Measurements from ENCODE around the gene TNRC6B. TPM values are rescaled to one million over a fixed set of nuclear protein-coding genes. Genes with fewer than 3 reads are reported as not detected.
"Not testable (repeated sequence)": the region's sequence is repeated elsewhere in the genome, so short reads cannot be mapped to it uniquely, and the experiment has no call there.

Gene TNRC6B
- total RNA-seq, 1 experiment from 2014 or later: 19.7 TPM

DNA sequence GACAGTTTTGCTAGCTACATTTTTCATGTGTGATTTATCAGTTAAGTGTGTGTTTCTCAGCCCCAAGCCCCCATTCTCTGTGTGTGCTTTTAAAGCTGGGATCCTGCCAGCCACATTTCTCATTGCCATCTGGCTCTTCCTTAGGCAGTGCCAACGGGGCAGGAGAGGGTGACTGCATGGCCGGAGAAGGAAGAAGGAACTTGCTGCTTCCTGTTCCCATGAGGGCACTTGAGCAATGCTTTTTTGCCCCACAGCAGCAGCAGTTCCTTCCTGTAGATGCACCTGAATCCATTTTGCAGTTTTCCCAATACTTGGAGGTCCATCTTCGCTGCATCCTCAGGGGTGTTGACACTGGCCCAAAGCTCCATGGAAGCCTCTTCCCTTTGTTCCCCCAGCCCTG is 37.5 kb downstream of the TNRC6B start:
- Histone ChIP-seq H3K27me3 (no peaks in the 10 kb centered on the region), H3K4me3 (no peak overlapping the region), H3K36me3 (no peaks in the 10 kb centered on the region), H3K4me1 (no peaks in the 10 kb centered on the region), H3K9me3 (replicated peaks) (no peaks in the 10 kb centered on the region), H3K27ac (no peak overlapping the region)
- DNase-seq: no peak

- no peaks in the 10 kb centered on the region for H3K27me3 ChIP-seq
- DNase-seq: no peak
- H3K4me3 ChIP-seq: no peak overlapping the region
These were observed 38.5 kb downstream of the TNRC6B start for GRCh38 chr22:40216041-40216756.

GRCh38 chr22:40218152-40218551 is 40.4 kb downstream of the TNRC6B start:
- no peaks in the 10 kb centered on the region for H3K4me1 ChIP-seq
- no peak overlapping the region for H3K4me3 ChIP-seq
- no peaks in the 10 kb centered on the region for H3K27me3 ChIP-seq
- no peak for DNase-seq
- H3K36me3 ChIP-seq: peaks cover 4% of the 10 kb centered on the region; the same call in 1 of the 2 replicates
- H3K27ac ChIP-seq: no peak overlapping the region
- no peaks in the 10 kb centered on the region for H3K9me3 ChIP-seq (replicated peaks)

More at GRCh38 chr22:40216041-40216756, 38.5 kb downstream of the TNRC6B start:
- H3K36me3 ChIP-seq: peaks cover 4% of the 10 kb centered on the region; the same call in 1 of the 2 replicates
- H3K4me1 ChIP-seq: no peaks in the 10 kb centered on the region
- no peak overlapping the region for H3K27ac ChIP-seq
- H3K9me3 ChIP-seq (replicated peaks): no peaks in the 10 kb centered on the region

GRCh38 chr22:40218723-40219294 is 41.1 kb downstream of the TNRC6B start:
- peaks cover 4% of the 10 kb centered on the region; the same call in 1 of the 2 replicates for H3K36me3 ChIP-seq
- no peaks in the 10 kb centered on the region for H3K27me3 ChIP-seq
- no peak overlapping the region for H3K4me3 ChIP-seq
- H3K4me1 ChIP-seq: no peaks in the 10 kb centered on the region
- H3K27ac ChIP-seq: no peak overlapping the region
- no peak for DNase-seq
- H3K9me3 ChIP-seq (replicated peaks): no peaks in the 10 kb centered on the region

DNA sequence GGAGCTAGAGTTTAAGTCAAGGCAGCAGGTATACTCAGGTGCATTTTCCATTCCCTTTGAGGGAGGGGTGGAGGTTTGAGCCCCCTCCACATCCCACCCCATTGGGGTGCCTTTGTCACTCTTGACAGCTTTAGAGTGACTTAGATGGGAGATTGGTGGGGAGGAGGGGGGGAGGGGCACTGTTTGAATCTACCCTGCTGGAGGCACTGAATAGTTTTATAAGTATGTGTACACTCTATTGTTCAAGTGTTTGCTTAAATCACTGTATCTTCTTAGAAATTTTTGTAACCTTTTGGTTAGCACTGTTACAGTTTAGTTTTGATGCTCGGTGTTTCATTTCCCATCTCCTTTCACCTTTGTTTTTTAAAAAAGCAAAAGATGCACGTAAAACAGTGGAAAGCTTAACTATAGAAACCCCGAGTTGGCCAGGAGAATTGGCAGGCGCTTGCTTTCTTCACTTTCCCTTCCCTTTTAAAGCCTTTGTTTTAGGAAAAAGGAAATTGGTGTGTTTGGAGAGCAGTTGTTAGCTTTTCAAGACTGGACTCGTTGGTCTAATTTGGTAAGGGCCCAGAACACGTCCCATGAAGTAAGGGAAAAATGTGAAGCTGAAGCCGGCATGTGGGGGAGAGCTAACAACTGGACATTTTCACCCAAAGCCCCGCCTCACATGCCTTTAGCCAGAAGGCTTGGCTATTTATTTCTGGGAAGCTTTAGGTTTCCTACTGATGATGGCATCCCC is 42.8 kb downstream of the TNRC6B start:
- H3K27me3 ChIP-seq: no peaks in the 10 kb centered on the region
- DNase-seq: no peak
- H3K4me3 ChIP-seq: no peak overlapping the region
- H3K36me3 ChIP-seq: peaks cover 4% of the 10 kb centered on the region; the same call in 1 of the 2 replicates
- no peak overlapping the region for H3K27ac ChIP-seq
- no peaks in the 10 kb centered on the region for H3K4me1 ChIP-seq
- no peaks in the 10 kb centered on the region for H3K9me3 ChIP-seq (replicated peaks)

DNA sequence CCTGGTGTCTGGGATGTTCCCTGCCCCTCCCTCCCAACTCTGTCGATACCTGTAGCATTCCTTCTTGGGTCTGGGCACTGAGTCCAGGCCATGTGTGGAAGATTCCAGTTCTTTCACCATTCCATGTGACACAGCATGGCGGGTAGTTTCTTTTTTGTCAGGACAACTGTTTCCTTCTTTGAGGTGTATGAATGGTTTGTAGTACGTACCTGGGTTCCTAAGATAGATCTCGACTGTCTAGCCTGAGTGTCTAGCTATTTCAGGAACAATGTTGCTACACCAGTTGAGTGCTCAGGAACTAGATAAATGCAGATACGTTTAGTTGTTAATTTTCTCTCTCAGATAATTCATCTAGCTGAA is 43.3 kb downstream of the TNRC6B start:
- DNase-seq: no peak
- H3K4me3 ChIP-seq: no peak overlapping the region
- H3K9me3 ChIP-seq (replicated peaks): no peaks in the 10 kb centered on the region
- no peaks in the 10 kb centered on the region for H3K27me3 ChIP-seq
- H3K27ac ChIP-seq: no peak overlapping the region
- H3K36me3 ChIP-seq: peaks cover 4% of the 10 kb centered on the region; the same call in 1 of the 2 replicates
- no peaks in the 10 kb centered on the region for H3K4me1 ChIP-seq

DNA sequence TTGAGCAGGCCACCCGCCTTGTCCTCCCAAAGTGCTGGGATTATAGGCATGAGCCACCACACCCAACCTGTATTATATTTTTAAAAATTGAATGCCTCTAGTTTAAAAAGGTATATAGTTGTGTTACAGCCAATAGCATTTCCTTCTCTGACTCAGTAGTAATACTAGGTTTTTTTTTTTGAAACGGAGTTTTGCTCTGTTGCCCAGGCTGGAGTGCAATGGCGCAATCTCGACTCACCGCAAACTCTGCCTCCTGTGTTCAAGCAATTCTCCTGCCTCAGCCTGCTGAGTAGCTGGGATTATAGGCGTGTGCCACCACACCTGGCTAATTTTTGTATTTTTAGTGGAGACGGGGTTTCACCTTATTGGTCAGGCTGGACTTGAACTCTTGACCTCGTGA is 45.3 kb downstream of the TNRC6B start:
- H3K4me1 ChIP-seq; DNase-seq; H3K36me3 ChIP-seq; H3K27me3 ChIP-seq; H3K9me3 ChIP-seq (replicated peaks); H3K4me3 ChIP-seq; H3K27ac ChIP-seq: not testable (repeated sequence)

DNA sequence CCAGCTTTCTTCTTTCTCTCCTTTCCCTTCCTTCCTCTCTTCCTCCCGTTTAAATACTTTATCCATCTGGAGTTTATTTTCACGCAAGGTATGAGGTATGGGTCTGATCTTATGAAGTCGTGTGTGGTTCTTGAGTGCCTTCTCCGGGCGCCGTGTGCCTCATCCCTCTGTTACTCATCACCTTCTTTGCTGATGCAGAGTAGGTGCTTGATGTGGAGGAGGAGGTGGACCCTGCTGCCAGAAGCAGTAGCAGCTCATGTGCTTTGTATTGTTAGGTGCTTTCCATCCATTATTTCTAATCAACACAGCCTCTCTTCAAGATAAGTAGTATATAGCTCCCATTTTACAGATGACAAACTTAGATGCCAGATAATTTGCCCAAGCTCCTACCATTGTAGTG is 47.0 kb downstream of the TNRC6B start:
- Histone ChIP-seq H3K36me3 (peaks cover 4% of the 10 kb centered on the region; the same call in 1 of the 2 replicates), H3K27me3 (no peaks in the 10 kb centered on the region), H3K4me3 (no peak overlapping the region), H3K27ac (no peak overlapping the region), H3K4me1 (no peaks in the 10 kb centered on the region), H3K9me3 (replicated peaks) (no peaks in the 10 kb centered on the region)
- DNase-seq: no peak

DNA sequence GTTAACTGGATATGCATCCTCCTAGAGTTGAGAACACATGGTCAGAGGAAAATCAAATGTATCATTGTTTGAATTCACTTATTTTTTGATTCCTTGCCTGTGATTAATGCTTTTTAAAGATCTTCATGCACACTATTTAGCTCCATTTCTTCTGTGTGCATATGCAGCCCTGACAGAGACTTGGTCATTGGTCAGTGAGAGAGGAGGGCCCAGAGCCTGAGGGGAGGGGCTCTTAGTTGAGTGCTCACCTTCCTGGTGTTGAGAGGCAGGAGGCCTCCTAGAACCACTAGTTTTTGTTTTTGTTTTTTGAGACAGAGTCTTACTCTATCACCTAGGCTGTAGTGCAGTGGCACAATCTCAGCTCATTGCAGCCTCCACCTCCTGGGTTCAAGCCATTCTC is 48.9 kb downstream of the TNRC6B start:
- Histone ChIP-seq H3K4me1 (no peaks in the 10 kb centered on the region), H3K36me3 (0 out of 2 replicates have a peak, but pooled peaks cover 2% of the 10 kb centered on the region), H3K27ac (no peak overlapping the region), H3K9me3 (replicated peaks) (no peaks in the 10 kb centered on the region), H3K4me3 (no peak overlapping the region), H3K27me3 (no peaks in the 10 kb centered on the region)
- no peak for DNase-seq

DNA sequence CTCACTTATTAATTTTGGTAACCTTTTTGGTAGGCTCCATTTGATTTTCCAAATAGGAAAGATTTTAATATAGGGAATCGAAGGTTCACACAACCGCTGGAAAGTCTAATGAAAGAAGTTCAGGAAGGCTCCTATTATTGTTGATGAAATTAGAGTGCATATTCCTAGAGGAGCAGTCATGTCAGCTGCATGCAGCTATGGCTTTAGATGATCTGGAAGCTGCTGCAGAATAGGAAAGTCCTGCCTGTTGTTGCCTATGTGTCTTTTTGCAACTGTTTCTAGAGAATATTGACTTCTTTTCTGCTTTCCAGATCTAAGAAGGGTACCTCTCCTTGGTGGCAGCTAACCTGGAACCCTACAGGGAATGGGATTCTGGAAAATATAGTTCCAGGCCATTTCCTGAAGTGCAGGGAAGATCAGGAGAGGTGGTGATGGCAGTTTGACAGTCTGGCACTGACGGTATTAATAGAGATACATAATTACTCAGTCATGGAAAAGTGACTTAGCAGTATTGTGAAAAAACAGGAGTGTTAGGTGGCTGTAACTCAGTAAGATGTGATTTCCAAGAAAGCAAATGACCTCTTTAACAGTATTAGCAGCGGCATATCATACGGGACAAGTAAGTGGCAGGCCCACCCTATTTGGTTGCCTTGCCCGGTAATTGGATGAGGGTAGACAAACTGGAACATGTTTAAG is 54.0 kb downstream of the TNRC6B start:
- no peak for DNase-seq
- H3K27me3 ChIP-seq: no peaks in the 10 kb centered on the region
- H3K4me3 ChIP-seq: no peak overlapping the region
- H3K4me1 ChIP-seq: peaks cover 15% of the 10 kb centered on the region; the same call in 1 of the 2 replicates
- 0 out of 2 replicates have a peak, but pooled peaks cover 2% of the 10 kb centered on the region for H3K36me3 ChIP-seq
- H3K9me3 ChIP-seq (replicated peaks): no peaks in the 10 kb centered on the region
- H3K27ac ChIP-seq: no peak overlapping the region

- Histone ChIP-seq H3K9me3 (replicated peaks) (no peaks in the 10 kb centered on the region), H3K4me3 (no peak overlapping the region), H3K27me3 (no peaks in the 10 kb centered on the region), H3K27ac (no peak overlapping the region), H3K4me1 (peaks cover 15% of the 10 kb centered on the region; the same call in 1 of the 2 replicates), H3K36me3 (0 out of 2 replicates have a peak, but pooled peaks cover 2% of the 10 kb centered on the region)
- no peak for DNase-seq
These were observed 54.9 kb downstream of the TNRC6B start for GRCh38 chr22:40232624-40233023.

DNA sequence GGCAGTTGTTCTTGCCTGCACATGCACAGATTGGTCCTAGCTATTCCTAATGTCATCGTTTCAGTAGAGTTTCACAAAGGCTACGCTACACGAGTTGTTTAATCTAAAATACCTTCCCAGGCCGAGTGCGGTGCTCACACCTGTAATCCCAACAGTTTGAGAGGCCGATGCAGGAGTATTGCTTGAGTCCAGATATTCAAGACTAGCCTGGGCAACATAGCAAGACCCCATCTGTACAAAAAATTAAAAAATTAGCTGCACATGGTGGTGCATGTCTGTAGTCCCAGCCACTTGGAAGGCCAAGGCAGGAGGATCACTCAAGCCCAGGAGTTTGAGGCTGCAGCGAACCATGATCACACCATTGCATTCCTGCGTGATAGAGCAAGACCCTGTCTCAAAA is 56.2 kb downstream of the TNRC6B start:
- no peak overlapping the region for H3K4me3 ChIP-seq
- no peak for DNase-seq
- peaks cover 15% of the 10 kb centered on the region; the same call in 1 of the 2 replicates for H3K4me1 ChIP-seq
- H3K9me3 ChIP-seq (replicated peaks): no peaks in the 10 kb centered on the region
- no peaks in the 10 kb centered on the region for H3K27me3 ChIP-seq
- H3K36me3 ChIP-seq: 0 out of 2 replicates have a peak, but pooled peaks cover 2% of the 10 kb centered on the region
- no peak overlapping the region for H3K27ac ChIP-seq

DNA sequence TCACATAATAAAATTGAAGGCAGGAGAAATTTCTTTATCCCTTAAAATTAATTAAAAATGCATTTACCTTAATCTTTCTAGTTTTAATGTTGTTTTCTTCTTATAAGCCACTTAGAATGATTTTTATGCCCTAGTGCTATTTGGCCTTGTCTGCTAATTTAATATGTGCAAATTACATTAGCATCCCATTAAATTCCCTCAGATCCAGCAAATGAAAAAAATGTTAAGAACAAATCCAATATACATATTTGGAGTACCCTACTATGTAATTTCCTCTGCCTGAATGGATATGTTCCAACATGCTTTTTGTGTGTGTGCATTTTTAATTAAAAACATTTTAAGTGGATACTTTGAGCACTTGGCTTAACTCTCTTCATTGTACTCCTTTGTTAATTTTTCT is 56.9 kb downstream of the TNRC6B start:
- H3K27ac ChIP-seq: no peak overlapping the region
- H3K27me3 ChIP-seq: no peaks in the 10 kb centered on the region
- no peak for DNase-seq
- 0 out of 2 replicates have a peak, but pooled peaks cover 2% of the 10 kb centered on the region for H3K36me3 ChIP-seq
- no peaks in the 10 kb centered on the region for H3K9me3 ChIP-seq (replicated peaks)
- H3K4me1 ChIP-seq: peaks cover 15% of the 10 kb centered on the region; the same call in 1 of the 2 replicates
- H3K4me3 ChIP-seq: no peak overlapping the region

DNA sequence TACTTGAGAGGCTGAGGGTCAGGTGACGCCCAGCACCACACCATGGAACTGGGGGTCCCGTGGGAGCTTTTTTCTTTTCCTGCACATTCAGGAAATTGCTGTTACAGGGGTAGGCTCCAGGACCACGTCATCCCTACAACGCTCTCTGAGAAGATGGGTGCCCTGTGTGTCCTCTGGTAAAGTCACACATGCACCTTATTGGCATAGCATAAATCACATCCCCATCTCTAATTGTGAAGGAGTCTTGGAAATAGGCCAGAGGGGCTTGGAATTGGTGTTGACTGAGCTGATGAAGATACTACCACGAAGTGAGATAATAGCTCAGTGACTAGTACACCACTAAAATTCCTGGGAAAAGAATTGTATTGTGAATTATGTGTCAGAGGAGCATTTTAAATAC is 57.6 kb downstream of the TNRC6B start:
- Histone ChIP-seq H3K36me3 (no peaks in the 10 kb centered on the region), H3K9me3 (replicated peaks) (no peaks in the 10 kb centered on the region), H3K27me3 (no peaks in the 10 kb centered on the region), H3K4me3 (no peak overlapping the region), H3K27ac (no peak overlapping the region), H3K4me1 (peaks cover 15% of the 10 kb centered on the region; the same call in 1 of the 2 replicates)
- DNase-seq: no peak

Measured in SJCRH30 (cell line).